Mesodermal cell (in vitro differentiated cells): ENCODE measurements around the gene UBE2J2. TPM values are rescaled to one million over a fixed set of nuclear protein-coding genes. Genes with fewer than 3 reads are reported as not detected.
"Not testable (repeated sequence)": the region's sequence is repeated elsewhere in the genome, so short reads cannot be mapped to it uniquely, and the experiment has no call there.

Source experiments
- H3K27ac ChIP-seq: 2 replicates; pipeline ENCODE4 v1.7.0; 2013; ENCODE audit warnings: mild to moderate bottlenecking, low read depth, low read length, moderate library complexity; ENCODE audit not compliant: severe bottlenecking
- H3K36me3 ChIP-seq: 2 replicates; pipeline ENCODE4 v1.7.1; 2013; ENCODE audit warnings: mild to moderate bottlenecking, low read length, moderate library complexity; ENCODE audit not compliant: control insufficient read depth, insufficient read depth
- H3K4me1 ChIP-seq: one replicate; pipeline ENCODE4 v1.7.1; 2013; ENCODE audit warnings: mild to moderate bottlenecking, low read length; ENCODE audit not compliant: insufficient read depth, control insufficient read depth, poor library complexity, severe bottlenecking
- H3K4me3 ChIP-seq: 2 replicates; pipeline ENCODE4 v1.7.0; 2013; ENCODE audit warnings: low read length, control low read depth, mild to moderate bottlenecking; ENCODE audit not compliant: insufficient read depth, poor library complexity, severe bottlenecking; ENCODE audit errors: extremely low read depth
- H3K9me3 ChIP-seq: 2 replicates; pipeline ENCODE4 v1.7.1; 2013; ENCODE audit warnings: mild to moderate bottlenecking, low read length, moderate library complexity; ENCODE audit not compliant: control insufficient read depth
- WGBS, 2 experiments: methylation state at CpG; one replicate each; pipeline ENCODE4 v1.1.5; 2013; ENCODE audit warnings: missing lambda C conversion rate in 2 of 2; ENCODE audit not compliant: insufficient coverage in 2 of 2; 5-methylcytosine and 5-hydroxymethylcytosine counted together
- polyA plus RNA-seq, 2 experiments: library from polyadenylated mRNA; stranded (reverse); fragments of 50-300 nt; gene quantifications; one replicate each; pipeline ENCODE4 v1.2.3, GENCODE V29; 2013

Gene UBE2J2
- polyA plus RNA-seq (2013, experiment 1 of 2), result 61.3 TPM
- 54.1 TPM for polyA plus RNA-seq (2013, experiment 2 of 2)

DNA sequence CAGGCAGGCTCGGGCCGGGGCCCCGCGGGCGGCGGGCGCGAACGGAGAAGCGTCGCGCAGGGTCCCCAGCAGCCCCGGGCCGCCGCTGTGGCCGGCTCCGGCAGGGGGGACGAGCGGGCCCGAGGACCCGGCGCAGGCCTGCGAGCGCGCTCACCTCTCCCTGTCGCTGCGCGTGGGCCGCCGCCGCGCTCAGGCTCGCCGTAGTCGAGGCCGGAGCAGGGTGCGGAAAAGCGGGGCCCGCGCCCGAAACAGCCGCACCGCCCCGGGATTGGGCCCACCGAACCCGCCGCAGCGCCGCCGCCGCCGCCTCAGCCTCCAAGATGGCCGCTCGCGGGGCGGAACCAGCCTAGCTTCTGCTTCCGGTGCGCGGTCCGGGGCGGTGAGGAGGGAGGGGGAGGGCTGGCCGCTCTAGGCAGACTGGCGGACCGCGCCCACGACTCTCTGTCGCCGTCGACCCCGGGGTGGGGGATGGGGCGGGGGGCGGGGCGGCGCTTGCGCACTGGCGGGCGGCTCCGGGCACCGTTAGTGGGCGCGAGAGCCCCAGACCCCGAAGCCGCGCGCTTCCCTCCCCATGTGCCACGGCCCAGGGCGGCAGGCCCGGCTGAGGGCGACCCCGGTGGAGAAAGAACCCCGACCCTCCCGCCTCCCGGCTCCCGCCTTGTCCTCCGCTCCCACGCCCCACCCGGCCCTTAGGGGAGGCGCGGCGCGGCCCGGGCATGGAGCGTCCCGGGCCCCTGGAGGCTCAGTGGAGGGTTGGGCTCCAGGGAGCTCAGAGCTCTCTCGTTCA lies at the start of gene UBE2J2:
Gene UBE2J2 (minus strand): TSS at position 343 of the 787 bp plus-strand sequence. CDS start 5,862 bp downstream, outside the sequence.
- Histone ChIP-seq H3K9me3 (no peaks in the 10 kb centered on the region), H3K27ac (peak within 1 kb of the TSS; percentile 45), H3K4me1 (peaks cover 9% of the 10 kb centered on the region), H3K36me3 (peaks cover 25% of the 10 kb centered on the region), H3K4me3 (peak within 1 kb of the TSS; percentile 87)
- WGBS, 2 experiments, result 0% methylated on average over 55 to 69 of the region's 105 CpGs

DNA sequence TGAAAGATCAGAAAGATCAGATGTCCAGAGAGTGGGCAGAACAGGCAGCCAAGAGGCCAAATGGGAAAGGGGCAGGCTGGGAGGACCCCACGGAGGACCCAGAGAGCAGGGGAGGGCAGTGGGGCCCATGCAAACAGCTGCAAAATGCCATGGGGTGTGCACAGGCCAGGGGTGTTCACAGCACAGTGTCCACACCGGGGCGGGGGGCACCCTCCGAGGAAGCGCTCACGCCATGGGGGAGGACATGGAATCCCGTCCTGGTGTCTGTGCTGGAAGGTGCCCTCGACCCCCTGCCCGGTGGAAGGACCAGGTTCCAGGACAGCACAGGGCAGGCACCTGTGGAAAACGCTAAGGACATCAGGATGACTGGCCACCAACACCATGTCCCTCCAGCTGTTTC lies 49.3 kb upstream of the UBE2J2 start:
- Histone ChIP-seq H3K4me1 (peaks cover 25% of the 10 kb centered on the region), H3K36me3 (peaks cover 55% of the 10 kb centered on the region), H3K27ac (no peak overlapping the region), H3K9me3 (no peaks in the 10 kb centered on the region), H3K4me3 (no peak overlapping the region)
- WGBS, 2 experiments, result 92 to 96% methylated on average over 10 of the region's 10 CpGs

DNA sequence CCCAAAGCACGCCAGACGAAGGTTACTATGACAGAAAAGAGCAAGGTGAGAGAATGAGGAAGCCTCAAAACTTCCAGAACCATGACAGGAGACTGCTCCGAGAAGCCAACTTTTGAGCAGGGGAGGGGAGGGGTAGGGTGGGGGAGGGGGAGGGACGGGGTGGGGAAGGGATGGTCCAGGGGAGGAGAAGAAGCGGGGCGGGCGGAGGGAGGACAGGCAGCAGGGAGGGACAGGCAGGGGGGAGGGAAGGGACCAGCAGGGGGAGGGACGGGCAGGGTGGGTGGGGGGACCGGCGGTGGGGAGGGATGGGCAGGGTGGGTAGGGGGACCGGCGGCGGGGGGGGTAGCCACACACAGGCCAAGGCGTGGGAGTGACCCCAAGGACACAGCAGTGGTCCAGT lies 48.8 kb upstream of the UBE2J2 start:
- H3K27ac ChIP-seq, result no peak overlapping the region
- H3K4me3 ChIP-seq, result no peak overlapping the region
- peaks cover 25% of the 10 kb centered on the region for H3K4me1 ChIP-seq
- peaks cover 61% of the 10 kb centered on the region for H3K36me3 ChIP-seq
- WGBS, 2 experiments, result 96 to 98% methylated on average over 4 to 6 of the region's 14 CpGs
- no peaks in the 10 kb centered on the region for H3K9me3 ChIP-seq

DNA sequence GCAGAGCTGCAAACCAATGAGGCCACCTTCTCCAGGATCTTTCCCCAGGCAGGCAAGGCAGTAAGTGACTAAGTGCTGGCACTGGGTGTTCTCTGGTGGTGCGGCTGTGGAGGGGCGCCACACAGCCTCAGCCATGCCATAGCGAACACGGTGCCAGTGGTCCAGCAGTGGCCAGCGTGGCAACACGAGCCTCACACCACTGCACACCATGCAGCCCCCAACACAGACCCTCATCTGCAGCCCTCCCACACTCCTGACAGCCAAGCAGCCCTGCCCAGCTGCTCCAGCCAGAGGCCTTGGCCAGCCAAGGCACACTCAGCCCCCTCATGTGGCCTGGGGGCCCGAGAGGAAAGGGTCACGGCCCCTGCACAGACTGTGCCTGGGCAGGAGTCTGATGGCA lies 47.8 kb upstream of the UBE2J2 start:
- no peak overlapping the region for H3K27ac ChIP-seq
- peaks cover 25% of the 10 kb centered on the region for H3K4me1 ChIP-seq
- WGBS, 2 experiments, result 92 to 98% methylated on average over 8 of the region's 8 CpGs
- H3K9me3 ChIP-seq, result no peaks in the 10 kb centered on the region
- H3K4me3 ChIP-seq, result no peak overlapping the region
- H3K36me3 ChIP-seq, result peaks cover 68% of the 10 kb centered on the region

DNA sequence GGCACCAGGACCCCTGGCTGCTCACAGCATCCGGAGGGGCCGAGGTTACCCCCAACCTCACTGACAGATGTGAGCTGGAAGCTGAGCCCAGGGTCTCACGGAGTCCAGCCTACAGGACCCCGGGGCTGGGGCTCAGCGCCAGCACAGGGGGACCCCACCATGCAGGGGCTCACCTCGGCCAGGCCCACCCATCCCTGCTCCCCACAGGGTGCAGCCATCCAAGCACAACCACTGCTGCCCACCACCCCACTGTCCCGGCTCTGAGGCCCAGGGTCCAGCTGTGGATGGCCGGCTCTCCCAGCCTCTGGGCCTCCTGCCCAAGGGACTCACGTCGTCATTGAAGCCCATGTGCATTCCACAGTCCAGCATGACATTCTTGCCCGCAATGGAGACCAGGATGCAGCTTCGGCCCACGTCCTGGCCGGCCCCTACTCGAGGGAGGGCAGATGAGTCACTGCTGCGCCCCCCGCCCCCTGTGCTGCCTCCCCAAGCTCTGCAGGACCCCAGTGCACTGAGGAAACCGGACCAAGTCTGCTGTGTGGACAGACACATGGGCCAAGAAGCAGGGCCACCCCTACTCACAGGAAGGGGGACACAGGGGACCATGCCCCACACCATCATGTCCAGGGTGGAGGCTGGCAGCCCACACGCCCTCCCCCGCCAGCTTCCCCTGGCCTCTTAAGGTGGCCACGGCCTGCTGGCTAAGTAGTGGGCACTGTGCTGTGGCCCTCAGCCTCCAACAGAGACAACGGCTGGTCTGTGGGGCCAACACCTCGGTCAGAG lies 47.2 kb upstream of the UBE2J2 start:
- peaks cover 68% of the 10 kb centered on the region for H3K36me3 ChIP-seq
- no peaks in the 10 kb centered on the region for H3K9me3 ChIP-seq
- H3K4me1 ChIP-seq, result peaks cover 23% of the 10 kb centered on the region
- 91 to 92% methylated on average over 19 to 21 of the region's 23 CpGs for WGBS, 2 experiments
- H3K4me3 ChIP-seq, result no peak overlapping the region
- no peak overlapping the region for H3K27ac ChIP-seq

DNA sequence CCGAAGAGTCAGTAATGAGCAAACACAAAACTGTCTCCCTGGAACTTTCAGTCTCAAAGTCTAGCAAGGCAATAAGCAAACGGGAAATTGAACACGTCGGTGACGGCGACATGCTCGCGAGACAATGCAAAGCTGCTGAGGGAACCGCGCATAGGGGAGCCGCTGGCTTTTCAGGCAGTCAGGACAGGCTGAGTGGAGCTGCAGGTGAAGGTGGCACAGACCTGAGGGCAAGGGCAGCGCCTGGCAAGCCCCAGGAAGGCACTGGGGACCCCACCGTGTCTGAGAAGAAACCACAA lies 45.9 kb upstream of the UBE2J2 start:
- 96 to 97% methylated on average over 12 to 13 of the region's 13 CpGs for WGBS, 2 experiments
- H3K36me3 ChIP-seq, result peaks cover 71% of the 10 kb centered on the region
- H3K9me3 ChIP-seq, result no peaks in the 10 kb centered on the region
- H3K4me1 ChIP-seq, result peaks cover 20% of the 10 kb centered on the region
- H3K4me3 ChIP-seq, result no peak overlapping the region
- no peak overlapping the region for H3K27ac ChIP-seq

DNA sequence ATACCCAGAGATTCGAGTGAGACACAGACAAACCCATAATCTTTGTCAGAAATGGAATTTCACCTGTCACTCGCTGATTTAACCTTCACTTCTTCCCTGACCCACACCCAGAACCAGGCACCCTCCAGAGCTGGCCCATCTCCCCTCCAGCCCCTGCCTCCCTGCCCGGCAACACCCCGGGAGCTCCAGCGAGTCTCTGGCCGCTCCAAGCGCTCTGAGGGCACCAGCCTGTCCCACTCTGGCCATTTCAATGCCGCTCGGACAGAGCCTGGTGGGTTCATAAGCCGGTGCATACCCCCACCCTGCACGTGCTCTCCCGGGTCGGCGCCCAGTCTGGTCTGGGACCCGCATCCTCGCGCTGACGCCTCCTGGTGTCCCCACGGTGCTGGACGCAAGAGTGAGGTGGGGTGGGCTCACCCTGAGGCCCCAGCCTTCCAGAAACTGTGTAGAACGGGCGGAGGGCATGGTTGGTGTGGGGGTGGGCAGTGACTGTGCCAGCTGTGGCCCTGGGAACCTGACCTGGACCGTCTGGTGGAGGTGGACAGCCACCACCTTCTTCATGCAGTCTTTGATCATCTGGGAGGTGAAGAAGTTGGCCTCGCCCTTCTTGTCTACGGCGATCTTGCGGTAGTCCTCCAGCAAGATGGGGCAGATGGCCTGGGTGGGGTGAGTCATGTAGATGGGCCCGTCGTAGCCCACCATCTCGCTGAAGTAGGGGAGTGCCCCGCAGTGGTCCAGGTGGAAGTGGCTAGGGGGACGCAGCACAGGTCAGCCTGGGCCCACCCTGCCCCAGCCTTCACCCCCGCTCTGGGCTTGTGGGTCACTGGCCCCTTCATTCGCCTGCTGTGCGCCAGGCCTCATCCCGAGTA lies 45.4 kb upstream of the UBE2J2 start:
- WGBS, 2 experiments, result 93 to 94% methylated on average over 27 to 32 of the region's 36 CpGs
- peaks cover 76% of the 10 kb centered on the region for H3K36me3 ChIP-seq
- H3K27ac ChIP-seq, result no peak overlapping the region
- no peak overlapping the region for H3K4me3 ChIP-seq
- H3K4me1 ChIP-seq, result peaks cover 20% of the 10 kb centered on the region
- no peaks in the 10 kb centered on the region for H3K9me3 ChIP-seq

DNA sequence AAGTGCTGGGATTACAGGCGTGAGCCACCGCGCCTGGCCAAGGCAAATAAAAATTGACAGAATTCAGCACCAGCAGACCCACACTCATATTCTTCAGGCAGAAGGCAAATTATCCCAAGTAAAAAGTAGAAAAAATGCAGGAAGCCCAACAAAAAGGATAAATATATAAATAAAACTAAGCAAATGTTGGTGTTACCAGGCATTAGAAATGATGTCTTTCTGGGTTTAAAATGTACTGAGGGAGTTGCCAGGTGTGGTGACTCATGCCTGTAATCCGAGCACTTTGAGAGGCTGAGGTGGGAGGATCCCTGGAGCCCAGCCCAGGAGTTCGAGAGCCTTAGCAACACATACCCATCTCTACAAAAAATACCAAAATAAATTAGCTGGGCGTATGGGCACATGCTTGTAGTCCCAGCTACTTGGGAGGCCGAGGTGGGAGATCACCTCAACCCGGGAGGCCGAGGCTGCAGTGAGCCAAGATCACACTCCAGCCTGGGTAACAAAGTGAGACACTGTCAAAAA lies 44.5 kb upstream of the UBE2J2 start:
- WGBS, 2 experiments, result 92 to 93% methylated on average over 2 to 6 of the region's 9 CpGs
- H3K4me3 ChIP-seq, result no peak overlapping the region
- H3K27ac ChIP-seq, result no peak overlapping the region
- H3K4me1 ChIP-seq, result peaks cover 16% of the 10 kb centered on the region
- H3K36me3 ChIP-seq, result peaks cover 82% of the 10 kb centered on the region
- no peaks in the 10 kb centered on the region for H3K9me3 ChIP-seq

DNA sequence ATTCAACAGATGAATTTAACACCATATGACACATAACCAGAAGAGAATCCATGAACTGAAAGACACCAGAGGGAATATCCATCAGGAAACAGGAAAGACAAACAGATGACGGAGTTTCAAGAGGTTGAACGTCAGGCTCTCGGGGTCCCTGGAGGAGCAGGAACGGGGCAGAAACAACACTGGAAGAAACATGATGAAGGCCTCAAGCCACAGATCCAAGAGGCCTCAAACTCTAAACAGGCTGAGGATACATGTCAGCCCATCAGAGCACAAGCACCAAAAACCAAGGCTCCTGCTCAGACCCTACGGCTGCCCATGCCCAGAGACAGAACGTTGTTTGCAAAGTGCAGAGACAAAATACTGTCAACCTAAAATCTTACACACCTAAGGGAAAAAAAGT lies 43.8 kb upstream of the UBE2J2 start:
- Histone ChIP-seq H3K9me3 (no peaks in the 10 kb centered on the region), H3K4me3 (no peak overlapping the region), H3K36me3 (peaks cover 84% of the 10 kb centered on the region), H3K4me1 (peaks cover 13% of the 10 kb centered on the region), H3K27ac (no peak overlapping the region)
- 95 to 98% methylated on average over 6 of the region's 6 CpGs for WGBS, 2 experiments

DNA sequence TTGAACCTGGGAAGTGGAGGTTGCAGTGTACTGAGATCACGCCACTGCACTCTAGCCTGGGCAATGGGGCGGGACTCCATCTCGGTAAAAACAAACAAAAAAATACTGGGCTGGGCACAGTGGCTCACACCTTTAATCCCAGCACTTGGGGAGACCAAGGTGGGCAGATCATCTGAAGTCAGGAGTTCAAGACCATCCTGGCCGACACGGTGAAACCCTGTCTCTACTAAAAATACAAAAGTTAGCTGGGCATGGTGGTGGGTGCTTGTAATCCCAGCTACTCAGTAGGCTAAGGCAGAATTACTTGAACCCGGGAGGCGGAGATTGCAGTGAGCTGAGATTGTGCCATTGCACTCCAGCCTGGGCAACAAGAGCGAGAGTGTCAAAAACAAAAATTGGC lies 42.5 kb upstream of the UBE2J2 start:
- H3K27ac ChIP-seq, H3K4me3 ChIP-seq, H3K9me3 ChIP-seq: not testable (repeated sequence)
- Histone ChIP-seq H3K4me1 (peaks cover 13% of the 10 kb centered on the region), H3K36me3 (peaks cover 85% of the 10 kb centered on the region)
- 84 to 90% methylated on average over 5 to 7 of the region's 8 CpGs for WGBS, 2 experiments
